ENCODE data around the gene ARL4C.

DNA sequence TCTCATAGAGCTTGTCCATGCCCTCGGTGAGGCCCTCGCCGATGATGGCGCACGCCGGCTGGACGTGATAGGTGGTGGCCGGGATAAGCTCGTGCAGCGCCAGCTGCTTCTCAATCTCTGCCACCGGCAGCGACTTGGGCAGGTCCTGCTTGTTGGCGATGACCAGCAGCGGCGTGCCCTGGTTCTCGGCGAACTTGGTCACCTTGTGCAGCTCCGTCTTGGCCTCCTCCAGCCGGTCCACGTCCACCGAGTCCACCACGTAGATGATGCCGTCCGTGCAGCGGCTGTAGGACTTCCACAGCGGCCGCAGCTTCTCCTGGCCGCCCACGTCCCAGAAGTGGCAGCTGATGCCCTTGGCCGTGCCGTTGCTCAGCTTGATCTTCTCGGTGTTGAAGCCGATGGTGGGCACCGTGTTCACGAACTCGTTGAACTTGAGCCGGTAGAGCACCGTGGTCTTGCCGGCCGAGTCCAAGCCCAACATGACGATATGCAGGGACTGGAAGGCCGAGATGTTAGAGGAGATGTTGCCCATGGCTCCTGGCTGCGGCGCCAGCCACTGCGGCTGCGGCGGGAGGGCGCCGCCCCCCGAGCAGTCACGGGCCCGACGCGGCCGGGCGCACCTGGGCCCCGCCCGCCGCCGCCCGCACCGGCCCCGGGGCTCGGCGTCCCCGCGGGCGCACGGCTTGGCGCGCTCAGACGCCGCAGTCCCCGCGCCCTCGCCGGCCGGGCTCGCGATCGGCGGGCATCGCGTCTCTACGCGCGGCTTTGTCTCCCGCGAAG, 636 bp downstream of the ARL4C start:
- no peak for TF ChIP-seq ZNF274 (IDR thresholded peaks at IDR 0.05; ENCODE audit: low read depth, low read length)
- TF ChIP-seq SUZ12 (IDR thresholded peaks at IDR 0.05; ENCODE audit: extremely low read depth, insufficient read depth, insufficient read length), result no peak
- TF ChIP-seq YY1 (IDR thresholded peaks at IDR 0.05; ENCODE audit: insufficient read depth, insufficient read length), result no peak
